ENCODE data around the gene RPL27.
"Not testable (repeated sequence)": the region's sequence is repeated elsewhere in the genome, so short reads cannot be mapped to it uniquely, and the experiment has no call there.

RPL27 gene

GRCh38 chr17:42993913-42994312, 4.3 kb upstream of the RPL27 start:
- DNase-seq (ENCODE audit: low read depth), result not testable (repeated sequence)

GRCh38 chr17:42997390-42997983, 732 bp upstream of the RPL27 start:
- no peak for DNase-seq (ENCODE audit: low read depth)

- no peak for DNase-seq (ENCODE audit: low read depth)
These were observed 845 bp downstream of the RPL27 start for GRCh38 chr17:42999003-42999525.

- DNase-seq (ENCODE audit: low read depth), result not testable (repeated sequence)
These were observed 2.7 kb downstream of the RPL27 start for GRCh38 chr17:43000894-43001293.

GRCh38 chr17:43003542-43004172, 5.4 kb downstream of the RPL27 start:
- no peak for DNase-seq (ENCODE audit: low read depth)

GRCh38 chr17:43006639-43007551, 8.7 kb downstream of the RPL27 start, which contains the start of gene IFI35:
TSS of gene IFI35 (plus strand) at chr17:43006784. CDS start at chr17:43006948, 164 bp downstream.
- DNase-seq (ENCODE audit: low read depth), result peak; percentile 84

GRCh38 chr17:43010667-43011308, 12.6 kb downstream of the RPL27 start:
- DNase-seq (ENCODE audit: low read depth), result no peak

GRCh38 chr17:43011728-43012472, 13.7 kb downstream of the RPL27 start:
- DNase-seq (ENCODE audit: low read depth), result no peak

GRCh38 chr17:43013296-43013695, 15.1 kb downstream of the RPL27 start:
- no peak for DNase-seq (ENCODE audit: low read depth)

- no peak for DNase-seq (ENCODE audit: low read depth)
These were observed 15.9 kb downstream of the RPL27 start for GRCh38 chr17:43014020-43014648.

- DNase-seq (ENCODE audit: low read depth), result no peak
These were observed 16.7 kb downstream of the RPL27 start for GRCh38 chr17:43014649-43015542.

- no peak for DNase-seq (ENCODE audit: low read depth)
These were observed 17.4 kb downstream of the RPL27 start for GRCh38 chr17:43015579-43015978.

GRCh38 chr17:43016216-43016615, 18.0 kb downstream of the RPL27 start:
- no peak for DNase-seq (ENCODE audit: low read depth)

- no peak for DNase-seq (ENCODE audit: low read depth)
These were observed 20.0 kb downstream of the RPL27 start for GRCh38 chr17:43018008-43018853.

- DNase-seq (ENCODE audit: low read depth), result no peak
These were observed 20.7 kb downstream of the RPL27 start for GRCh38 chr17:43018932-43019331.

GRCh38 chr17:43019418-43019817, 21.2 kb downstream of the RPL27 start:
- no peak for DNase-seq (ENCODE audit: low read depth)

GRCh38 chr17:43020030-43020621, 21.9 kb downstream of the RPL27 start:
- DNase-seq (ENCODE audit: low read depth), result no peak
